ENCODE results near the gene IQSEC1.

Gene IQSEC1

DNA sequence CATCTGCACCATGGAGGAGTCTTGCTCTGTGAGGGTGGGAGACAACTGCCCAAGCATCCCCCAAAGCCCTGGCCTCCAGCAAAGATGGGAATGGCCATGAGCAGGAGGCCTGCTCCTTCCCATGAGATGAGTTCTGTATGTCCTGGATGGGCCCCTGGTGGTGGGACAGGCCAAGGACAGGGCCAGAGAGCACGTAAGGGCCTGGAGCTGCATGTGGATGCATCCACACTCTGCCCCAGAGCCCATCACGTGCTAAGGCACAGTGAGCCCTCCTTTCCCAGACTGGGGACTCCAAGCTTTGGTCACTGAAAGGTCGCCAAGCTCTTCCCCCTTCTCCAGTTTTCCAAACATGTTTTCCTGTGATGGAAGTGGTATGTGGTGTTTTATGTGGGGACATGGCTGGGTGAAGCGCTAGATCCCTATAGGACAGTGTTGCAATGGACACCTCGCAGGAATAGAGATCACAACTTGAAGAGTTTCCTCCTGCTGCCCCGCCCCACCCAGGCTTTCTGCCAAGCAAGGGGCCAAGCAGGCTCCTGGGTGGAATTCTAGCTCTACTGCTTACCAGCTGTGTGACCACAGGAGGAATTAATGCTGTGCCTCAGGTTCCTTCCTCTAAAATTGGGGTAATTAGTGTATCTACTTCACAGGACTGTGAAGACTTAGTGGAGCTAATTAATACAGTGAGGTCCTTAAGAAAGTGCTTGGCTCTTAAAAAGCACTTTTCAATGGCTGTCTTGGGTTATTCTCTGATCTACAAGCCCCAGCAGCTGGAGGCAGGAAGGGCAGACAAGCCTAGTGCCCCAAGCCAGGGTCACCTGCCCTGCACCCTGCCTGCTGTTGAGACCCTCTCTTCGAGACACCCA lies 125.5 kb downstream of the IQSEC1 start:
- no peak for TF ChIP-seq MAX (IDR thresholded peaks at IDR 0.05)
- TF ChIP-seq TEAD4 (IDR thresholded peaks at IDR 0.05) = 0 out of 2 replicates have a peak, but pooled peaks have one; percentile 28
- no peak for TF ChIP-seq USF1 (IDR thresholded peaks at IDR 0.05)
- TF ChIP-seq NFIC (IDR thresholded peaks at IDR 0.05) = peak; percentile 70; the same call in 1 of the 2 replicates
- no peak for TF ChIP-seq REST (IDR thresholded peaks at IDR 0.05; ENCODE audit: low read depth)
- TF ChIP-seq CEBPB (IDR thresholded peaks at IDR 0.05) = peak; percentile 44; the same call in 1 of the 2 replicates

DNA sequence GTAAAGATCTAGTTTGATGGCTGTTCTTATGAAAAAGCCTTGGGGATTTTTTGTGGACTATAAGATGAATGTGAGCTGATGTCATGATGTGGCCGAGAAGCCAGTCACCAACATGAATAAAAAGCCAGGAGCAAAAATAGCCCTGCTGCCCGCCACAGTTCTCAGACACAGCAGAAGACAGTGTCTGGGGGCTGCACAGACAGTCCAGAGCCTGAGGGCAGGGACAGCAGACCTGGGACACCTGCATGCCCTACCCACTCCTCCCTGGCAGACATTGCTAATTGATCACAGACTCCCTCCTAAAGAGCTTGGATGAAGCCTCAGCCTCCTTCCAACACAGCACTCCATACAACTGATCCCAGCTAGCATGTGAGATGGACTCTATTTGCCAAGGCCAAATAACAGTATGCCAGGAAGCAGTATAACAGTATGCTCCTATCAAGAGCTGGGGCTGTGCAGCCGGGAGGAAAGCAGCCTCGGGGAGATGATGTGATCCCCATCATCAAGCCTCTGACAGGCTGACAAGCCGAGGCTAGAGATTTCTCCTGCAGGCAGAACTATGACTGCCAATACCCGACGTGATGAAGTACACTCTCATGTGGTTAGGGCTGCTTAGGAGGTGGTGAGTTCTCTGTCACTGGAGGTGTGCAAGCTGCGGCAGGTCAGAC lies 126.4 kb downstream of the IQSEC1 start:
- no peak for TF ChIP-seq CREB1 (IDR thresholded peaks at IDR 0.05; ENCODE audit: low read depth)
- no peak for TF ChIP-seq ZBTB7A (IDR thresholded peaks at IDR 0.05; ENCODE audit: low read depth)
- no peak for TF ChIP-seq TCF12 (IDR thresholded peaks at IDR 0.05; ENCODE audit: low read depth)
- no peak for TF ChIP-seq EGR1 (IDR thresholded peaks at IDR 0.05)

DNA sequence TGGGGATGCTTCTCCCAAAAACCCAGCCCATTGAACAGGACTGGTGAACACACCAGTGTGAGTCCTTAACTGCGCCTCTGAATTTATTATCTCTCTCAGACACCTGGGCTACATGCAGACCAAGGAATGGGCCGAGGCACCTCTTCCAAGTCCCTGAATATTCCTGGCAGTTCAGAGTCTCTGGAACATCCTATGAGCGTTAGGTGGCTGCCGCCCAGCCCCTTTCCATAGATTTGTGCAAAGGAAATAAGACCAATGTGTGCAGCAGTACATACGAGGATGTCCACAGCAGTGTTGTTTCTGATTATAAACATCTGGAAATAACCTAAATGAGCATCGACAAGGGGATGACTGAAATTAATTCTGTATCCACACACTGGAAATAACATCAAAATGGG lies 127.0 kb downstream of the IQSEC1 start:
- TF ChIP-seq REST (IDR thresholded peaks at IDR 0.05; ENCODE audit: low read depth) (no peak), MAX (IDR thresholded peaks at IDR 0.05) (no peak), EGR1 (IDR thresholded peaks at IDR 0.05) (no peak), TEAD4 (IDR thresholded peaks at IDR 0.05) (no peak), CEBPB (IDR thresholded peaks at IDR 0.05) (no peak), YY1 (IDR thresholded peaks at IDR 0.05; ENCODE audit: low read depth) (no peak), RAD21 (IDR thresholded peaks at IDR 0.05; ENCODE audit: low read depth) (no peak), USF1 (IDR thresholded peaks at IDR 0.05) (no peak), CREB1 (IDR thresholded peaks at IDR 0.05; ENCODE audit: low read depth) (no peak), TAF1 (IDR thresholded peaks at IDR 0.05; ENCODE audit: low read depth) (no peak), NFIC (IDR thresholded peaks at IDR 0.05) (no peak), FOXM1 (IDR thresholded peaks at IDR 0.05; ENCODE audit: borderline replicate concordance, low read depth) (no peak), TCF12 (IDR thresholded peaks at IDR 0.05; ENCODE audit: low read depth) (no peak), EP300 (IDR thresholded peaks at IDR 0.05; ENCODE audit: borderline replicate concordance) (no peak), ZBTB7A (IDR thresholded peaks at IDR 0.05; ENCODE audit: low read depth) (no peak)

DNA sequence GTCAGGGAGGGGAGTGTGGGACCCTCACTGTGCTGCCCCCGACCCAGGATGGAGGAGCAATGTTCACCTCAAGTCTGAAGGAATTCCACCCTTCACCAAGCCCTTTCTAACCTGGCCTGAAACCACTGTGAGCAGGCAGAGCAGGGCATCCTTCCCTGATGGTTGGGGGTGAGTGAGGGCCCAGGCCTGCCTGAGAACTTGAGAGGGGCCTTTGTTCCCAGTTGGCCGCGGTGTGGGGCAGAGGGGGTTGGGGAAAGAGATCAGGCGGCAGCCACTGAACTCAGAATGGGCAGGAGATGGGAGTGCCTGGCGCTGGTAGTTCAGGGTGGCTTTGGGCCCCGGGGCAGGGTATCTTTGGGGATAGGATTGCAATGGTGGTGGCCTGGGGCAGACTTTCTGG lies 128.4 kb downstream of the IQSEC1 start:
- TF ChIP-seq CREB1 (IDR thresholded peaks at IDR 0.05; ENCODE audit: low read depth) = no peak
- TF ChIP-seq CEBPB (IDR thresholded peaks at IDR 0.05) = no peak
- no peak for TF ChIP-seq FOXM1 (IDR thresholded peaks at IDR 0.05; ENCODE audit: borderline replicate concordance, low read depth)
- TF ChIP-seq EGR1 (IDR thresholded peaks at IDR 0.05) = no peak
- no peak for TF ChIP-seq EP300 (IDR thresholded peaks at IDR 0.05; ENCODE audit: borderline replicate concordance)
- no peak for TF ChIP-seq YY1 (IDR thresholded peaks at IDR 0.05; ENCODE audit: low read depth)
- no peak for TF ChIP-seq NFIC (IDR thresholded peaks at IDR 0.05)
- TF ChIP-seq USF1 (IDR thresholded peaks at IDR 0.05) = no peak
- no peak for TF ChIP-seq ZBTB7A (IDR thresholded peaks at IDR 0.05; ENCODE audit: low read depth)
- no peak for TF ChIP-seq RAD21 (IDR thresholded peaks at IDR 0.05; ENCODE audit: low read depth)

- TF ChIP-seq EP300 (IDR thresholded peaks at IDR 0.05; ENCODE audit: borderline replicate concordance) (no peak), NFIC (IDR thresholded peaks at IDR 0.05) (no peak), RAD21 (IDR thresholded peaks at IDR 0.05; ENCODE audit: low read depth) (no peak)
Measured at GRCh38 chr3:12944413-12944812, 128.8 kb downstream of the IQSEC1 start.

Data from Ishikawa (cell line).